GM12878 (cell line): ENCODE data around the gene FBXL5. TPM values are rescaled to one million over a fixed set of nuclear protein-coding genes. Genes with fewer than 3 reads are reported as not detected.

Source experiments
- ATAC-seq: fragments of 200-7000 bp; cut with Tn5 transposase; 3 replicates; pipeline ENCODE4 v1.9.1; 2020; ENCODE audit warnings: mild to moderate bottlenecking, moderate library complexity
- BruUV-seq: library from RNA; stranded (reverse); fragments of 400-500 nt; replicated peaks from 2 replicates; lab custom pipeline; 2021; lab: Mats Ljungman, UMichigan
- CTCF ChIA-PET: fragments of 300-600 bp; sonication (Branson Sonifier 250); formaldehyde crosslinking; extraction: SDS; loops from one replicate; lab custom pipeline; 2021; ENCODE audit warnings: inconsistent platforms; lab: Yijun Ruan, JAX
- POLR2A ChIA-PET: fragments of 350-600 bp; formaldehyde crosslinking; extraction: SDS; loops from one replicate; lab custom pipeline; 2021; ENCODE audit warnings: inconsistent platforms; lab: Charles Lee
- RAD21 ChIA-PET: fragments of 300-600 bp; sonication (Branson Sonifier 250); formaldehyde crosslinking; loops from one replicate; lab custom pipeline; 2023; ENCODE audit warnings: antibody characterized with exemption; ENCODE audit not compliant: unreplicated experiment; lab: Charles Lee
- SMC1A ChIA-PET: fragments of 300-600 bp; sonication (Branson Sonifier 250); formaldehyde crosslinking; loops from one replicate; lab custom pipeline; 2023; ENCODE audit not compliant: unreplicated experiment, uncharacterized antibody; lab: Charles Lee
- DNase-seq: peaks from one replicate; pipeline ENCODE4 v3.0.0-alpha.2; 2011; ENCODE audit warnings: low read depth, low spot score
- FAIRE-seq: peaks from 3 replicates; lab custom pipeline; 2011; peaks lifted over from hg19 to GRCh38; lab: Jason Lieb, UNC
- H2AFZ ChIP-seq: 2 replicates; pipeline ENCODE4 v1.6.0; 2011; ENCODE audit warnings: low read depth, low read length, control low read depth; ENCODE audit not compliant: control insufficient read depth
- H3K27ac ChIP-seq: 2 replicates; pipeline ENCODE4 v1.5.1; 2011; ENCODE audit warnings: control low read depth; ENCODE audit not compliant: control insufficient read depth, insufficient read depth
- H3K27me3 ChIP-seq, 2 experiments: replicated peaks in 1 of 2; 2 replicates each; pipeline versions ENCODE4 v1.6.0 to v1.6.1; 2011; ENCODE audit warnings: low read length in 1 of 2; ENCODE audit not compliant: control insufficient read depth in 2 of 2, insufficient read depth in 2 of 2
- H3K36me3 ChIP-seq, 2 experiments: 2 replicates each; pipeline ENCODE4 v1.5.1; 2011; ENCODE audit warnings: low read length in 1 of 2; ENCODE audit not compliant: control insufficient read depth in 2 of 2, insufficient read depth in 2 of 2
- H3K4me1 ChIP-seq: 2 replicates; pipeline ENCODE4 v1.6.1; 2011; ENCODE audit warnings: mild to moderate bottlenecking, low read length, moderate library complexity, mixed read lengths; ENCODE audit not compliant: control insufficient read depth, insufficient read depth
- H3K4me2 ChIP-seq: 2 replicates; pipeline ENCODE4 v1.6.0; 2011; ENCODE audit warnings: control low read depth; ENCODE audit not compliant: control insufficient read depth, insufficient read depth
- H3K4me3 ChIP-seq: fragments of 200-600 bp; sonication (generic); 2 replicates; pipeline ENCODE4 v1.5.1; 2016
- H3K79me2 ChIP-seq: 2 replicates; pipeline ENCODE4 v1.6.0; 2011; ENCODE audit warnings: low read length; ENCODE audit not compliant: control insufficient read depth, insufficient read depth
- H3K9ac ChIP-seq: 2 replicates; pipeline ENCODE4 v1.8.0; 2011; ENCODE audit warnings: low read length, control low read depth, mixed read lengths; ENCODE audit not compliant: control insufficient read depth, insufficient read depth
- H3K9me3 ChIP-seq: replicated peaks from 3 replicates; pipeline ENCODE4 v1.5.1; 2011; ENCODE audit warnings: mild to moderate bottlenecking, low read length; ENCODE audit not compliant: control insufficient read depth, insufficient read depth
- H4K20me1 ChIP-seq: 2 replicates; pipeline ENCODE4 v1.6.0; 2011; ENCODE audit not compliant: control insufficient read depth, insufficient read depth
- BCLAF1 ChIP-seq: fragments of 450-650 bp; IDR thresholded peaks from 2 replicates; pipeline ENCODE4 v1.6.1; 2017; ENCODE audit warnings: antibody characterized with exemption, mild to moderate bottlenecking, moderate library complexity
- CHD1 ChIP-seq: IDR thresholded peaks from 2 replicates; pipeline ENCODE4 v1.6.1; 2012; ENCODE audit warnings: low read depth, low read length, improper control_type of control experiment
- DPF2 ChIP-seq: fragments of 450-650 bp; IDR thresholded peaks from 2 replicates; pipeline ENCODE4 v1.6.1; 2017; ENCODE audit warnings: mild to moderate bottlenecking
- GABPA ChIP-seq: IDR thresholded peaks from 2 replicates; pipeline ENCODE4 v1.6.1; 2014; ENCODE audit warnings: antibody characterized with exemption, low read depth, mild to moderate bottlenecking, inconsistent platforms
- PAX8 ChIP-seq: fragments of 450-650 bp; IDR thresholded peaks from 2 replicates; pipeline ENCODE4 v1.6.1; 2017; ENCODE audit warnings: mild to moderate bottlenecking, moderate library complexity
- POLR2AphosphoS2 ChIP-seq: IDR thresholded peaks from 2 replicates; pipeline ENCODE4 v1.6.1; 2011; ENCODE audit warnings: low read depth, mild to moderate bottlenecking, low read length, improper control_type of control experiment, moderate library complexity
- SMARCA5 ChIP-seq: fragments of 450-650 bp; IDR thresholded peaks from 2 replicates; pipeline ENCODE4 v1.6.1; 2017; ENCODE audit warnings: mild to moderate bottlenecking
- ZBTB40 ChIP-seq: fragments of 450-650 bp; IDR thresholded peaks from 2 replicates; pipeline ENCODE4 v1.6.1; 2016; ENCODE audit warnings: mild to moderate bottlenecking, moderate library complexity, borderline replicate concordance
- whole genome bisulfite sequencing: methylation state at CpG from one replicate; pipeline ENCODE4 v1.1.6; 2016; ENCODE audit warnings: low lambda C conversion rate; ENCODE audit not compliant: insufficient replicate concordance, insufficient coverage; ENCODE audit errors: missing lambda C conversion rate; 5-methylcytosine and 5-hydroxymethylcytosine counted together
- in situ Hi-C: fragments of 300-500 bp; cut with MboI; formaldehyde crosslinking; loops from 9 replicates; pipeline ENCODE4 v1.14.3; 2018; ENCODE audit warnings: mixed read lengths
- intact Hi-C: fragments of 100-400 bp; cut with micrococcal nuclease; formaldehyde crosslinking; loops from one replicate; pipeline ENCODE4 v1.14.2; 2022; ENCODE audit not compliant: unreplicated experiment
- polyA plus RNA-seq, 11 experiments: library from polyadenylated mRNA; depleted of rRNA in 4 of 11; unstranded in 6 of 11; stranded (reverse) in 5 of 11; fragments of >200 nt; fragmentation: Nextera tagmentation in 4 of 11; fragmentation: Illumina TruSeq in 1 of 11; extraction: Ambion mirVana in 4 of 11; extraction: Trizol in 1 of 11; gene quantifications; 1 replicate in 1 of 11; 2 replicates in 10 of 11; pipeline versions ENCODE4 v1.2.1 to v1.2.3, GENCODE V29; 2011 to 2016; ENCODE audit warnings: inconsistent platforms in 2 of 11, missing spikeins in 2 of 11, low read depth in 1 of 11
- total RNA-seq, 4 experiments: library from RNA; depleted of rRNA in 3 of 4; stranded (reverse); fragments of >200 nt in 3 of 4; fragmentation: Illumina TruSeq in 1 of 4; extraction: Trizol in 1 of 4; gene quantifications; 2 replicates each; pipeline versions ENCODE4 v1.2.1 to v1.2.3, GENCODE V29; 2013 to 2021

FBXL5 gene
- total and polyA plus RNA-seq, 10 of the 15 experiments (the other 5 are each of a cell fraction or from before 2014, with no cell fraction given), result 10.1 to 46.2 (median 32.7) TPM

GRCh38 chr4:15557786-15558550, 97.2 kb downstream of the FBXL5 start:
- Histone ChIP-seq H3K79me2 (no peaks in the 10 kb centered on the region), H3K27ac (no peak overlapping the region), H3K4me3 (no peak overlapping the region), H3K4me2 (no peak overlapping the region), H3K36me3 (no peaks in the 10 kb centered on the region), H3K4me1 (no peaks in the 10 kb centered on the region), H3K27me3 (no peaks in the 10 kb centered on the region), H3K9ac (no peak overlapping the region), H3K9me3 (no peaks in the 10 kb centered on the region), H4K20me1 (no peaks in the 10 kb centered on the region), H2AFZ (no peak overlapping the region)
- ATAC-seq, result no peak
- WGBS, result 50% methylated on average over 2 of the region's 2 CpGs
- BruUV-seq, result no TSS peak
- no peak for FAIRE-seq
- POLR2A ChIA-PET, result no interaction called here
- no peak for DNase-seq
- RAD21 ChIA-PET, result no interaction called here
- CTCF ChIA-PET, result no interaction called here
- in situ Hi-C loops, result no loop called here
- intact Hi-C loops, result no loop called here
- SMC1A ChIA-PET, result no interaction called here
- TF ChIP-seq SMARCA5, result no peak
- TF ChIP-seq POLR2AphosphoS2, result no peak
- no peak for TF ChIP-seq CHD1
- TF ChIP-seq ZBTB40, result no peak
- no peak for TF ChIP-seq DPF2
- no peak for TF ChIP-seq BCLAF1
- TF ChIP-seq GABPA, result no peak
- no peak for TF ChIP-seq PAX8
